GM12878 (cell line): ENCODE results near the gene FAM50A. TPM values are rescaled to one million over a fixed set of nuclear protein-coding genes. Genes with fewer than 3 reads are reported as not detected.

ENCODE experiments used
- ATAC-seq: fragments of 200-7000 bp; cut with Tn5 transposase; 3 replicates; pipeline ENCODE4 v1.9.1; 2020; ENCODE audit warnings: mild to moderate bottlenecking, moderate library complexity
- BruUV-seq: library from RNA; stranded (reverse); fragments of 400-500 nt; replicated peaks from 2 replicates; lab custom pipeline; 2021; lab: Mats Ljungman, UMichigan
- CTCF ChIA-PET: fragments of 300-600 bp; sonication (Branson Sonifier 250); formaldehyde crosslinking; extraction: SDS; loops from one replicate; lab custom pipeline; 2021; ENCODE audit warnings: inconsistent platforms; lab: Yijun Ruan, JAX
- POLR2A ChIA-PET: fragments of 350-600 bp; formaldehyde crosslinking; extraction: SDS; loops from one replicate; lab custom pipeline; 2021; ENCODE audit warnings: inconsistent platforms; lab: Charles Lee
- RAD21 ChIA-PET: fragments of 300-600 bp; sonication (Branson Sonifier 250); formaldehyde crosslinking; loops from one replicate; lab custom pipeline; 2023; ENCODE audit warnings: antibody characterized with exemption; ENCODE audit not compliant: unreplicated experiment; lab: Charles Lee
- SMC1A ChIA-PET: fragments of 300-600 bp; sonication (Branson Sonifier 250); formaldehyde crosslinking; loops from one replicate; lab custom pipeline; 2023; ENCODE audit not compliant: unreplicated experiment, uncharacterized antibody; lab: Charles Lee
- DNase-seq: peaks from one replicate; pipeline ENCODE4 v3.0.0-alpha.2; 2011; ENCODE audit warnings: low read depth, low spot score
- FAIRE-seq: peaks from 3 replicates; lab custom pipeline; 2011; peaks lifted over from hg19 to GRCh38; lab: Jason Lieb, UNC
- H2AFZ ChIP-seq: 2 replicates; pipeline ENCODE4 v1.6.0; 2011; ENCODE audit warnings: low read depth, low read length, control low read depth; ENCODE audit not compliant: control insufficient read depth
- H3K27ac ChIP-seq: 2 replicates; pipeline ENCODE4 v1.5.1; 2011; ENCODE audit warnings: control low read depth; ENCODE audit not compliant: control insufficient read depth, insufficient read depth
- H3K27me3 ChIP-seq, 2 experiments: replicated peaks in 1 of 2; 2 replicates each; pipeline versions ENCODE4 v1.6.0 to v1.6.1; 2011; ENCODE audit warnings: low read length in 1 of 2; ENCODE audit not compliant: control insufficient read depth in 2 of 2, insufficient read depth in 2 of 2
- H3K36me3 ChIP-seq, 2 experiments: 2 replicates each; pipeline ENCODE4 v1.5.1; 2011; ENCODE audit warnings: low read length in 1 of 2; ENCODE audit not compliant: control insufficient read depth in 2 of 2, insufficient read depth in 2 of 2
- H3K4me1 ChIP-seq: 2 replicates; pipeline ENCODE4 v1.6.1; 2011; ENCODE audit warnings: mild to moderate bottlenecking, low read length, moderate library complexity, mixed read lengths; ENCODE audit not compliant: control insufficient read depth, insufficient read depth
- H3K4me2 ChIP-seq: 2 replicates; pipeline ENCODE4 v1.6.0; 2011; ENCODE audit warnings: control low read depth; ENCODE audit not compliant: control insufficient read depth, insufficient read depth
- H3K4me3 ChIP-seq: fragments of 200-600 bp; sonication (generic); 2 replicates; pipeline ENCODE4 v1.5.1; 2016
- H3K79me2 ChIP-seq: 2 replicates; pipeline ENCODE4 v1.6.0; 2011; ENCODE audit warnings: low read length; ENCODE audit not compliant: control insufficient read depth, insufficient read depth
- H3K9ac ChIP-seq: 2 replicates; pipeline ENCODE4 v1.8.0; 2011; ENCODE audit warnings: low read length, control low read depth, mixed read lengths; ENCODE audit not compliant: control insufficient read depth, insufficient read depth
- H3K9me3 ChIP-seq: replicated peaks from 3 replicates; pipeline ENCODE4 v1.5.1; 2011; ENCODE audit warnings: mild to moderate bottlenecking, low read length; ENCODE audit not compliant: control insufficient read depth, insufficient read depth
- H4K20me1 ChIP-seq: 2 replicates; pipeline ENCODE4 v1.6.0; 2011; ENCODE audit not compliant: control insufficient read depth, insufficient read depth
- GABPA ChIP-seq: IDR thresholded peaks from 2 replicates; pipeline ENCODE4 v1.6.1; 2014; ENCODE audit warnings: antibody characterized with exemption, low read depth, mild to moderate bottlenecking, inconsistent platforms
- NR2C1 ChIP-seq: fragments of 450-650 bp; IDR thresholded peaks from 2 replicates; pipeline ENCODE4 v1.6.1; 2017; ENCODE audit warnings: antibody characterized with exemption, mild to moderate bottlenecking, moderate library complexity
- NR2F1 ChIP-seq: fragments of 450-650 bp; conservative IDR thresholded peaks from 2 replicates; pipeline ENCODE4 v1.6.1; 2017; ENCODE audit warnings: mild to moderate bottlenecking
- WGBS: methylation state at CpG from one replicate; pipeline ENCODE4 v1.1.6; 2016; ENCODE audit warnings: low lambda C conversion rate; ENCODE audit not compliant: insufficient replicate concordance, insufficient coverage; ENCODE audit errors: missing lambda C conversion rate; 5-methylcytosine and 5-hydroxymethylcytosine counted together
- in situ Hi-C: fragments of 300-500 bp; cut with MboI; formaldehyde crosslinking; loops from 9 replicates; pipeline ENCODE4 v1.14.3; 2018; ENCODE audit warnings: mixed read lengths
- intact Hi-C: fragments of 100-400 bp; cut with micrococcal nuclease; formaldehyde crosslinking; loops from one replicate; pipeline ENCODE4 v1.14.2; 2022; ENCODE audit not compliant: unreplicated experiment
- polyA plus RNA-seq, 11 experiments: library from polyadenylated mRNA; depleted of rRNA in 4 of 11; unstranded in 6 of 11; stranded (reverse) in 5 of 11; fragments of >200 nt; fragmentation: Nextera tagmentation in 4 of 11; fragmentation: Illumina TruSeq in 1 of 11; extraction: Ambion mirVana in 4 of 11; extraction: Trizol in 1 of 11; gene quantifications; 1 replicate in 1 of 11; 2 replicates in 10 of 11; pipeline versions ENCODE4 v1.2.1 to v1.2.3, GENCODE V29; 2011 to 2016; ENCODE audit warnings: inconsistent platforms in 2 of 11, missing spikeins in 2 of 11, low read depth in 1 of 11
- total RNA-seq, 4 experiments: library from RNA; depleted of rRNA in 3 of 4; stranded (reverse); fragments of >200 nt in 3 of 4; fragmentation: Illumina TruSeq in 1 of 4; extraction: Trizol in 1 of 4; gene quantifications; 2 replicates each; pipeline versions ENCODE4 v1.2.1 to v1.2.3, GENCODE V29; 2013 to 2021
- TF ChIP-seq, protein P1 (sequence below): IDR thresholded peaks from 2 replicates; pipeline ENCODE4 v1.6.1; 2012; ENCODE audit warnings: low read depth, low read length, improper control_type of control experiment
- TF ChIP-seq, protein P2 (sequence below): fragments of 450-650 bp; IDR thresholded peaks from 2 replicates; pipeline ENCODE4 v1.6.1; 2016; ENCODE audit warnings: mild to moderate bottlenecking, moderate library complexity, borderline replicate concordance

The FAM50A gene
- total and polyA plus RNA-seq, 10 of the 15 experiments (the other 5 are each of a cell fraction or from before 2014, with no cell fraction given) = 4.2 to 46.7 (median 34.6) TPM

DNA sequence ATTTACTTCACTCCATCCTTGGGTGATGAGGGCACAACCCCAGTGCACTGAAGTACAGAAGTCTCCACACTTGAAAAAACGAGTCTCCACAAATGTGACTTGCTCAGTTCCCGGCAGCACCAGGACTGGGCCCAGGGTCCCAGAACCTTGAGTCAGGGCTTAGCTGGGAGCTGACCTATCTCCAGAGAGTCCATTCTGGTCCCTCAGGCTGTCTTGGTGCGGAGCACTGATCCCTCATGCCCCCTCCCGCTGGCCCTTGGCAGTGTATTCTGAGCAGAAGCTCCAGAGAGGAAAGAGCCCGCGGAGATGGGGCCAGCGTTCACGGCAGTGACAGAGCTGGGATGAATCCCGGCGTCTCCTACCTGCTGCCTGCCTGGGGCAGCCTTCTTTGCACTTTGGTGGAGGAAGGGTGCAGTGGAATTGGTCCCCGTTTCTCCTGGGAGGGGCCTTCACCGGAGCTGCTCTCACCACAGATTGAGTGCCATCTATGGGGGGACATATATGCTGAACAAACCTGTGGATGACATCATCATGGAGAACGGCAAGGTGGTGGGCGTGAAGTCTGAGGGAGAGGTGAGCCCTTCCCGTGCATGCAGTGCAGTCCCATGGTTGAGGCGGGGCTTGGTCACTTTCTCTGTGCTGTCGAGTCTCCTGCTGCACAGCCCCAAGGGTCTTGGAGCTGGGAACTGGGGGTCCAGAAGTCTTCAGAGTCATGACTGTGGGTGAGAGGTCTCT, 3.2 kb upstream of the FAM50A start:
- no peak overlapping the region for H3K4me2 ChIP-seq
- POLR2A ChIA-PET = interaction anchor here (0.6 kb wide), 1 partner anchor 17 kb away, joined by 3 read pairs; no protein-coding TSS in a partner anchor
- peaks cover 28% of the 10 kb centered on the region for H3K79me2 ChIP-seq
- CTCF ChIA-PET = no interaction called here
- no peak overlapping the region for H3K9ac ChIP-seq
- no TSS peak for BruUV-seq
- no peak overlapping the region for H3K27ac ChIP-seq
- no peak overlapping the region for H3K4me3 ChIP-seq
- no peak for FAIRE-seq
- peaks cover 0 to 5% of the 10 kb centered on the region in 2 experiments; a peak in 1 of 4 replicates for H3K36me3 ChIP-seq
- SMC1A ChIA-PET = interaction anchor here (0.9 kb wide), 1 partner anchor 36 kb away, joined by 3 read pairs; no protein-coding TSS in a partner anchor
- H3K27me3 ChIP-seq = no peaks in the 10 kb centered on the region
- no peak for TF ChIP-seq NR2F1
- TF ChIP-seq, protein P1, sequence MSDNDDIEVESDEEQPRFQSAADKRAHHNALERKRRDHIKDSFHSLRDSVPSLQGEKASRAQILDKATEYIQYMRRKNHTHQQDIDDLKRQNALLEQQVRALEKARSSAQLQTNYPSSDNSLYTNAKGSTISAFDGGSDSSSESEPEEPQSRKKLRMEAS = no peak
- TF ChIP-seq, all 136 proteins: peak for 0
- in situ Hi-C loops = no loop called here
- RAD21 ChIA-PET = no interaction called here
- DNase-seq (no peak), ATAC-seq (no peak)
- no peaks in the 10 kb centered on the region for H4K20me1 ChIP-seq
- H3K9me3 ChIP-seq = no peaks in the 10 kb centered on the region
- no peak overlapping the region for H2AFZ ChIP-seq
- H3K4me1 ChIP-seq = 0 out of 2 replicates have a peak, but pooled peaks cover 3% of the 10 kb centered on the region
- WGBS = 64% methylated on average over 17 of the region's 17 CpGs
- intact Hi-C loops = no loop called here

DNA sequence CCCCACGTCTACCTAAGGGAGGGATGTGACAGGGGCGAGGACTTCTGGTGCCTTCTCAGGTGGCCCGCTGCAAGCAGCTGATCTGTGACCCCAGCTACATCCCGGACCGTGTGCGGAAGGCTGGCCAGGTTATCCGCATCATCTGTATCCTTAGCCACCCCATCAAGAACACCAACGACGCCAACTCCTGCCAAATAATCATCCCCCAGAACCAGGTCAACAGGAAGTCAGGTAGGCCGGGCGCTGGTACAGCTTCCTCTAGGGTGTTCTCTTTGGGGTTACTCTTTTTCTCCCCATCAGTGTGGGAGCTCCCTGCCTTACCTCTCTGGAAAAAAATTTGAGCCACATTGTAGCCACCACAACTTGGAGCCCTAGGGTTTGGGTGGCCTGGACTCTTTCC, 2.4 kb upstream of the FAM50A start:
- no peak overlapping the region for H3K4me2 ChIP-seq
- RAD21 ChIA-PET = no interaction called here
- H3K9me3 ChIP-seq = no peaks in the 10 kb centered on the region
- H3K36me3 ChIP-seq = peaks cover 0 to 5% of the 10 kb centered on the region in 2 experiments; a peak in 1 of 4 replicates
- 0 out of 2 replicates have a peak, but pooled peaks cover 3% of the 10 kb centered on the region for H3K4me1 ChIP-seq
- WGBS = 80% methylated on average over 11 of the region's 11 CpGs
- ATAC-seq = no peak
- intact Hi-C loops (no loop called here), in situ Hi-C loops (no loop called here)
- peaks cover 28% of the 10 kb centered on the region for H3K79me2 ChIP-seq
- CTCF ChIA-PET = no interaction called here
- H3K27me3 ChIP-seq = no peaks in the 10 kb centered on the region
- BruUV-seq = no TSS peak
- TF ChIP-seq GABPA = no peak
- TF ChIP-seq NR2C1 = no peak
- TF ChIP-seq, protein P2, sequence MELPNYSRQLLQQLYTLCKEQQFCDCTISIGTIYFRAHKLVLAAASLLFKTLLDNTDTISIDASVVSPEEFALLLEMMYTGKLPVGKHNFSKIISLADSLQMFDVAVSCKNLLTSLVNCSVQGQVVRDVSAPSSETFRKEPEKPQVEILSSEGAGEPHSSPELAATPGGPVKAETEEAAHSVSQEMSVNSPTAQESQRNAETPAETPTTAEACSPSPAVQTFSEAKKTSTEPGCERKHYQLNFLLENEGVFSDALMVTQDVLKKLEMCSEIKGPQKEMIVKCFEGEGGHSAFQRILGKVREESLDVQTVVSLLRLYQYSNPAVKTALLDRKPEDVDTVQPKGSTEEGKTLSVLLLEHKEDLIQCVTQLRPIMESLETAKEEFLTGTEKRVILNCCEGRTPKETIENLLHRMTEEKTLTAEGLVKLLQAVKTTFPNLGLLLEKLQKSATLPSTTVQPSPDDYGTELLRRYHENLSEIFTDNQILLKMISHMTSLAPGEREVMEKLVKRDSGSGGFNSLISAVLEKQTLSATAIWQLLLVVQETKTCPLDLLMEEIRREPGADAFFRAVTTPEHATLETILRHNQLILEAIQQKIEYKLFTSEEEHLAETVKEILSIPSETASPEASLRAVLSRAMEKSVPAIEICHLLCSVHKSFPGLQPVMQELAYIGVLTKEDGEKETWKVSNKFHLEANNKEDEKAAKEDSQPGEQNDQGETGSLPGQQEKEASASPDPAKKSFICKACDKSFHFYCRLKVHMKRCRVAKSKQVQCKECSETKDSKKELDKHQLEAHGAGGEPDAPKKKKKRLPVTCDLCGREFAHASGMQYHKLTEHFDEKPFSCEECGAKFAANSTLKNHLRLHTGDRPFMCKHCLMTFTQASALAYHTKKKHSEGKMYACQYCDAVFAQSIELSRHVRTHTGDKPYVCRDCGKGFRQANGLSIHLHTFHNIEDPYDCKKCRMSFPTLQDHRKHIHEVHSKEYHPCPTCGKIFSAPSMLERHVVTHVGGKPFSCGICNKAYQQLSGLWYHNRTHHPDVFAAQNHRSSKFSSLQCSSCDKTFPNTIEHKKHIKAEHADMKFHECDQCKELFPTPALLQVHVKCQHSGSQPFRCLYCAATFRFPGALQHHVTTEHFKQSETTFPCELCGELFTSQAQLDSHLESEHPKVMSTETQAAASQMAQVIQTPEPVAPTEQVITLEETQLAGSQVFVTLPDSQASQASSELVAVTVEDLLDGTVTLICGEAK = no peak
- no peak overlapping the region for H3K4me3 ChIP-seq
- H4K20me1 ChIP-seq = no peaks in the 10 kb centered on the region
- DNase-seq = no peak
- no peak overlapping the region for H3K27ac ChIP-seq
- no peak for FAIRE-seq
- no peak overlapping the region for H3K9ac ChIP-seq
- SMC1A ChIA-PET = no interaction called here
- POLR2A ChIA-PET = interaction anchor here (0.6 kb wide), 1 partner anchor 52 kb away, joined by 3 read pairs; no protein-coding TSS in a partner anchor
- no peak overlapping the region for H2AFZ ChIP-seq
